ENCODE results near the gene SHROOM3.

SHROOM3 gene

GRCh38 chr4:76752861-76753501 is 318.0 kb downstream of the SHROOM3 start:
- DNase-seq (ENCODE audit: low read depth), result no peak

GRCh38 chr4:76753814-76754213 is 318.8 kb downstream of the SHROOM3 start:
- DNase-seq (ENCODE audit: low read depth), result no peak

DNA sequence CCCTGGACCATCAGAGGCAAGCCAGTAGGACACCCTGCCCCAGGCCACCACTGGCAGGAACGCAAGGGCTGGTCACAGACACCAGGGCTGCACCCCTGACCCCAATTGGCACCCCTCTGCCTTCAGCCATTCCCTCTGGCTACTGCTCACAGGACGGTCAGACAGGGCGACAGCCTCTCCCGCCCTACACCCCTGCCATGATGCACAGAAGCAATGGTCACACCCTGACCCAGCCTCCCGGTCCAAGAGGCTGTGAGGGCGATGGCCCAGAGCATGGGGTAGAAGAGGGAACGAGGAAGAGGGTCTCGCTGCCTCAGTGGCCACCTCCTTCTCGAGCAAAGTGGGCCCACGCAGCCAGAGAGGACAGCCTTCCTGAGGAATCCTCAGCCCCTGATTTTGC is 319.4 kb downstream of the SHROOM3 start:
- DNase-seq (ENCODE audit: low read depth), result no peak

DNA sequence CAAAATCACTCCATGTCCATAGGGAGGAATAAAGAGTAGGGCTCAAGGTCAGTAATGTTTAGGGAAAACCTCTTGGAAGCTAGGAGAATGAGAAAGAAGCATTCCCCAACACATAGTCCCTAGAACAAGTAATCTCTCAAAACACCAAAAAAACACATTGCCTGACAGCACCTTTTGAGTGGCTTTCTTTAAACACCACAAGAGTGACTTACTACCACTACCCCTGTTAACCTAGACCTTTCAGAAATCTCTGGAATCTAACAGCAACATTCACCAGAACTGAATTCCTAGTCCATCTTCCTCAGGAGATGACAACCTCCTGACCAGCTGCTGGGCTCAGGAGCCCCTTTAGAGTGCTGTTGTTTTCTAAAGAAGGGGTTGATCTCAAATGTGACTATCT is 320.7 kb downstream of the SHROOM3 start:
- no peak for DNase-seq (ENCODE audit: low read depth)

DNA sequence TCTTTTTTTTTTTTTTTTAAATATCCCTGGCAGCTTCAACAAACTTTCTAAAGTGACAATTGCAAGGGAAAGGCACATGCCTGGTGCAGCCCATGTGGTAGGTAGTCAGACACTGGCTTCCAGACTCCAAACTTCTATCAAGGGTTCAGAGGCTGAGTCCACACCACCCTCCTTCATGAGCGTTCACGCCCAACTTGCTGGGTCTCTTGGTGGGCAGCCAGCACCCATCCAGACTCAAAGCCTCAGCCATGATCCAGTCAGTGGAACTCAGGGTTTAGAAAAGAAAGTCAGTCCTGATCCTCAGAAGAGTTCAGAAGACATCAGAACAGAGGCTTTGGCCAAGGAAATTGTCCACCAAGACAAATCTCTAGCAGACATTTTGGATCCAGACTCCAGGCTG is 321.4 kb downstream of the SHROOM3 start:
- DNase-seq (ENCODE audit: low read depth), result no peak

- no peak for DNase-seq (ENCODE audit: low read depth)
Measured at GRCh38 chr4:76757418-76757939, 322.4 kb downstream of the SHROOM3 start.

DNA sequence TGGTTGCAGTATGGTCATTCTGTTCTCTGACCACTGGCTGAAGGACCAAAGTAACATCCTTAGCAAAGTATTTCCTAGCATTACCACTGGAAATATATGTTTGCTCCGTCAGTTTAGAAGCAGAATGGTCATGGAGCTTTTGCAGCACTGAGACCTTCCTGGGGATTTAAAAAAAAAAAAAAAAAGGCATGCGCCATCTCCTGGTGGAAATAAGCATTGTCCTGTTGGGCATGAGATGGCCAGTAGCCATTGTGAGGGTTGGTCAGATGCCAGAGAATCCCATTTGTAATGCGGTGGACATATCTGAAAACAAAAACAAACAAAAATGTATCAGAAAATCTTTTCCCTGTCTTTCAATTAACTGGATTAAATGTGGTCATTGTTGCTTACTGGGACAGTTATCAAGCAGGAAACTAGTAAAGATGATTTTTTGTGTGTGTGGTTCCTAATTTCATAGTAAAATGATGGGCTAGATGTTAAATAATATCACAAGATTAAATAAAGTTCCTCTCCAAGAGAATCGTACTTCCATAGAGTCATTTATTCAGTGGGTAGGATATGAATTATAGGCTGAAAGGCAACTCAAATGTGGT is 323.4 kb downstream of the SHROOM3 start:
- no peak for DNase-seq (ENCODE audit: low read depth)

- no peak for DNase-seq (ENCODE audit: low read depth)
Measured at GRCh38 chr4:76758996-76759395, 324.0 kb downstream of the SHROOM3 start.

- DNase-seq (ENCODE audit: low read depth), result no peak
Measured at GRCh38 chr4:76760193-76760592, 325.2 kb downstream of the SHROOM3 start.

- no peak for DNase-seq (ENCODE audit: low read depth)
Measured at GRCh38 chr4:76762137-76763130, 327.4 kb downstream of the SHROOM3 start.

DNA sequence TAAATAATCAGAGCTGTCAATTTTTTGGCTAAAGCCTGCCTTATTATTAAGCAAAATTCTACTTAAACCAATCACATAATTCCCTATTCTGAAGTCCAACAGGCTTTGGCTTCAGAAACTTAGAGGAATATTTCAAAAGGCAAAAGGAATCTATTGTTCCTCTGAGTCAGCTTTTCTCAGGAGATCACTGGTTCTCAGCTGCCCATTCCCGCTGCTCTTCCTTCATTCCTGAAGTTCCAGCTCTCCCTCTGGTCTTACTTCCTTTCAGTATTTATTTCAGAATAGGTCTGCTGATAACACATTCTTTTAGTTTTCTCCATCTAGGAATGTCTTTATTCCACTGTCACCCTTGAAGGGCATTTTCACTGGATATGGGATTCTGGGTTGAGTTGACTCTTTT is 329.2 kb downstream of the SHROOM3 start:
- DNase-seq (ENCODE audit: low read depth), result no peak

DNA sequence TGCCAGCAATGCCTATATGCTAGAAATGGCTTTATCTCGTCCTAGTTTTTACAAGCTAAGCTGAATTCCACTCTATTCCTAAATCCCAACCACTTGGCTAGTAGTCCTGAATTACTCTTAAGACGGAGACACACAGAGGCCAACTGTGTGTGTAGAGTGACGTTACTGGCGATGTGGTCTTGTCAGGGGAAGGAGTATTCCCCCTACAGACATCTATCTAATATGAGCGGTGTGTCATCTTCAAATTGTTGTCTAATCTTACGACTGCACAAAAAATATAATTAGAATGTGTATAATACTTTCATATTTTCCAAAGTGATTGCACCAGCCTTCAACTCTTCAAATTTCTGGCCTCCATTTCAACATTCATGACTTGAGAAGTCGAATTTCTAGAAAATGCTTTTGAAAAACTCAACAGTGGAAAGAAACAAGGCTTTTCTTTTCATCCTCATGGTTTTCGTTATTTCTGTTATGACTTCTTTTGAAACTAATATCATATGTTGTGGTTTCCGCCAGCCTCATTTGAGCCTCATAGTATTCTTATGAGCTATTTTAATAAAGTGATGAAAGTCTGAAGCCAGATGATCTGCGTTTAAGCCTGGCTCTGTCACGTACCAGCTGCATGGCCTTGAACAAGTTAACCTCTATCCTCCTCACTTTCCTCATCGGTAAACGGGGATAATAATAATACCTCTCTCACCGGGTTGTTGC is 330.6 kb downstream of the SHROOM3 start:
- no peak for DNase-seq (ENCODE audit: low read depth)

DNA sequence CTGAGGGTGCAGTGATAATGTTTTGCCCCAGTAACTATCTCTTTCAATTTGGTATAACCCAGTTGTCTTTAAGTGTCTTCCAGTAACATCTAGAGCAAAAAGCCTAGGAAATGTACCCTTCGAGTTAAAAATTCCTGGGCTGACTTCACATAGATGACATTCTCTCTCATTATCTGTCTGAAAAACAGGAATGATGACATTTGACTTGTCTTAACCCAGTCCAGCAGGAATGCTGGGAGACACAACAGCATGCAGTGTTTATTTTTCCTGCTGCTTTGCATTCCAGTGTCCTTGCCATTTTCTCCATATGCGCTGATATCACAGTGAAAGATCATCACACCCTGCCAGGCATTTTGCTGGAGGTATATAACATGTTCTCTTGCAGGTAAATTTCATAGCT is 333.0 kb downstream of the SHROOM3 start:
- no peak for DNase-seq (ENCODE audit: low read depth)

DNA sequence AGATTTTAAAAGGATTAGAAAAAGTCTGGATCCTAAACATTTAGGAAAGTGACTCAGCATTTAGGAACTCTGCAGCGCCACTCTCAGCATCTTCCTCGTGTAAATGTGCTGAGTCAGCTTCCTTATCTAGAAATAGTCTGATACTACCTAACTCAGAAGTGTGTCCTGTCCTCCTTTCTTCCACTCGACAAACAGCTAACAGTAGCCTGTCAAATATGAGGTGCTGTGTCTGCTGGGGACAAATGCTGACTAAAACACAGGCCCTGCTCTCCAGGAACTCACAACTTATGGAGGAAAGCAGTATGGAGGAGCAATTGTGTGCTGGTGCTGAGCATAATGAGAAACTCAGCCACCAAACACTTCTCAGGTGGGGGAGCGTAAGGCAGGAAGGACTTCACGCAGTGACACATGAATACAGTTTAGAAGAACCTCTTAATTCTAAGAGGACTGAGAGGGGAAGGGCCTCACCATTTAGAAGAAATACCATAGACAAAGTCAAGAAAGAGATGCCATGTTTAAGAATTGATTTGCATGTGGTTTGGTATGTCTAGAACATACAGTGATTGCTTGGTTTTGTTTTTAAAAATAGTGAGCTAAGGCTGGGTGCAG is 337.6 kb downstream of the SHROOM3 start:
- no peak for DNase-seq (ENCODE audit: low read depth)

GRCh38 chr4:76773766-76774165 is 338.7 kb downstream of the SHROOM3 start:
- DNase-seq (ENCODE audit: low read depth), result no peak

GRCh38 chr4:76779740-76780459 is 344.9 kb downstream of the SHROOM3 start:
- DNase-seq (ENCODE audit: low read depth), result no peak

- no peak for DNase-seq (ENCODE audit: low read depth)
Measured at GRCh38 chr4:76780781-76781697, 346.0 kb downstream of the SHROOM3 start.

DNA sequence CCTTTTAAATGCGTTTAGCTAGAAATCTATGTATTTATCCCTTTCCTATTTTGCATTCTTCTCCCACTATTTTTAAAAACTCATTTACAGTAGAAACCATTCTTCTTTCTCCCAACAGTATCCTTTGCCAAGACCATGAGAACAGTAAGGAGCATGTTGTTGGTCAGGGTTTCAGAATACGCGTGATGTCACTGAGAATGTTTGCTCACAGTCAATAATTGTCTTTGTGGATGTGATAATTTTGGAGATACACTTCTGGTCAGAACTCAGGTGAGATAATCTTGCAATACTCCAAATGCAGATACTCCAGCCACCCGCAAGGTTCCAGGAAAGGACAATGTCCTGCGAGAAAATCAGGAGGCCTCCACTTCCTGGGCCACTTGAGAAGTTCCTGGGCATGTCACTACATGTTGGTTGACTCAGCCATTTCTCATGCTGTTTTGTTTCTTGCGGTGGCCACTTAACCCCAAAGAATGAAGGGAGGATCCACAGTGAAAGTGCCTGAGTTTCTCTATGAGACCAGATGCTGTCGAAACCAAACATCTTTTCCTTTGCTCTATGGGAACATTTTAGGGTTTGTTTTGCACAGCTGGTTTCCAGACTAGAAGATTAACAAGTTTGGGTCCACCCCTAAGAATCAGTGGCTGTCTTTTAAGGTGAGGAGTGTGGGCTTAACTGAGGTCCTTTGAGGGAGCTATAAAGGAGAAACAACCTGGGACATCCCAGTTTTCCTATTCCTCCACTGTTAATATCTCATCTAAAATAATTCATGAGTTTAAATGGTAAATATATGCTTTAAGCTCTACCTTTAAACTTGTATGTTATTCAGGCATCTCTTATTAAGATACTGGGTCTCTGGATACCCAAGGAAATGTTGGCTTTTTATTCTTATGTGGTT is 346.9 kb downstream of the SHROOM3 start:
- no peak for DNase-seq (ENCODE audit: low read depth)

DNA sequence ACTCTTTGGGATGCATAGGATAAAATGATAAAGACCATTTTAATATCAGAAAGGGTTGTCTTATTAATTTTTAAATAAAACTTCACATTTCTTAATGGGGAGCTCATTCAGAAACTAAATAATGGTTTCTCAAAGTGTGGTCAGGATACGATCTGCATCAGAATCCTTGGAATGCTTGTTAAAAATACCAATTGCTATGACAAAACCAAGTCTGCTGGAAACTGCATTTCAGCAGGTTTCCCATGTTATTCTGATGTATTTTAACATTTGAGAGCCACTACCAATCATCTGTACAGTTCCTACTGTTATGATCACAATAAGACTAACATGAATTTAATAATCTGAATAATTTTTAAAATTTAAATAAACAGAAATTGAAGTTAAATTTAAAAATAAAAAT is 347.8 kb downstream of the SHROOM3 start:
- DNase-seq (ENCODE audit: low read depth), result no peak
